Measurements from ENCODE around the gene TAL2.

Gene TAL2

GRCh38 chr9:105662184-105663104, at the start of gene TAL2:
Gene TAL2 (plus strand): TSS chr9:105662457. CDS start chr9:105662497, 40 bp downstream.
- DNase-seq (ENCODE audit: low read depth in 2 of 2) = no peak

GRCh38 chr9:105621001-105621400, 41.3 kb upstream of the TAL2 start:
- DNase-seq (ENCODE audit: low read depth in 2 of 2) = no peak

- no peak for DNase-seq (ENCODE audit: low read depth in 2 of 2)
These were observed 37.2 kb upstream of the TAL2 start for GRCh38 chr9:105625088-105625487.

- DNase-seq (ENCODE audit: low read depth in 2 of 2) = no peak
These were observed 29.4 kb upstream of the TAL2 start for GRCh38 chr9:105632807-105633206.

GRCh38 chr9:105633411-105633810, 28.8 kb upstream of the TAL2 start:
- DNase-seq (ENCODE audit: low read depth in 2 of 2) = no peak

GRCh38 chr9:105636331-105636730, 25.9 kb upstream of the TAL2 start:
- DNase-seq (ENCODE audit: low read depth in 2 of 2) = no peak

GRCh38 chr9:105637787-105638395, 24.4 kb upstream of the TAL2 start:
- no peak for DNase-seq (ENCODE audit: low read depth in 2 of 2)

- no peak for DNase-seq (ENCODE audit: low read depth in 2 of 2)
These were observed 22.3 kb upstream of the TAL2 start for GRCh38 chr9:105639936-105640335.

- no peak for DNase-seq (ENCODE audit: low read depth in 2 of 2)
These were observed 18.5 kb upstream of the TAL2 start for GRCh38 chr9:105643795-105644194.

- no peak for DNase-seq (ENCODE audit: low read depth in 2 of 2)
These were observed 15.2 kb upstream of the TAL2 start for GRCh38 chr9:105646879-105647594.

- no peak for DNase-seq (ENCODE audit: low read depth in 2 of 2)
These were observed 14.5 kb upstream of the TAL2 start for GRCh38 chr9:105647595-105648349.

GRCh38 chr9:105651806-105652205, 10.5 kb upstream of the TAL2 start:
- DNase-seq (ENCODE audit: low read depth in 2 of 2) = no peak

- DNase-seq (ENCODE audit: low read depth in 2 of 2) = no peak
These were observed 5.9 kb upstream of the TAL2 start for GRCh38 chr9:105656131-105656921.

GRCh38 chr9:105658351-105658750, 3.9 kb upstream of the TAL2 start:
- no peak for DNase-seq (ENCODE audit: low read depth in 2 of 2)

GRCh38 chr9:105661011-105661410, 1.2 kb upstream of the TAL2 start:
- DNase-seq (ENCODE audit: low read depth in 2 of 2) = no peak

GRCh38 chr9:105663914-105664313, 1.7 kb downstream of the TAL2 start:
- no peak for DNase-seq (ENCODE audit: low read depth in 2 of 2)

- DNase-seq (ENCODE audit: low read depth in 2 of 2) = no peak
These were observed 5.6 kb downstream of the TAL2 start for GRCh38 chr9:105667867-105668266.

- DNase-seq (ENCODE audit: low read depth in 2 of 2) = no peak
These were observed 8.1 kb downstream of the TAL2 start for GRCh38 chr9:105670315-105670714.

- DNase-seq (ENCODE audit: low read depth in 2 of 2) = no peak
These were observed 8.5 kb downstream of the TAL2 start for GRCh38 chr9:105670775-105671174.

GRCh38 chr9:105672711-105673234, 10.5 kb downstream of the TAL2 start:
- DNase-seq (ENCODE audit: low read depth in 2 of 2) = no peak
